ENCODE data around the gene HS3ST3B1.

DNA sequence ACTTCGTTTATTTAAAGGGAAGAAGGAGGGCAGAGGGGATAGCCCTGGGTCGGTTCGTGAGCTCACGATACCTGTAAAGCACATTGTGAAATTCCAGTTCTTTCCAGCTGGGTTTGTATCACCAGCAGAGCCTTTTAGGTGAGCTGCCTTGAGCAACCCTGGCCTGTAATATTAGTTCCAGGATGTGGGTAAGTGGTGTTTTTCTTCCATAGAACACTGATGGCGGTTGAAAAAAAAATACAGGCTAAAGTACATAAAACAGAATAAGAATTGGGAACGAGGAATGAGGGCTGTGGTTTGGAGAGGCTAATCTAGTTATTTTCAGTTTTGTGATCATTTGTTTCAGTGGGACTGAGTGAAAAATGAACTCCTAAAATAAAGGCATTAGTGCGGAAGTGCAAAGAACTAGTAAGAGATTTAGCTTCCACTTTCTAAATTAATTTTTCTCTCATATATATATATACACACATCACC is 20.6 kb downstream of the HS3ST3B1 start:
- TF ChIP-seq, protein P1, sequence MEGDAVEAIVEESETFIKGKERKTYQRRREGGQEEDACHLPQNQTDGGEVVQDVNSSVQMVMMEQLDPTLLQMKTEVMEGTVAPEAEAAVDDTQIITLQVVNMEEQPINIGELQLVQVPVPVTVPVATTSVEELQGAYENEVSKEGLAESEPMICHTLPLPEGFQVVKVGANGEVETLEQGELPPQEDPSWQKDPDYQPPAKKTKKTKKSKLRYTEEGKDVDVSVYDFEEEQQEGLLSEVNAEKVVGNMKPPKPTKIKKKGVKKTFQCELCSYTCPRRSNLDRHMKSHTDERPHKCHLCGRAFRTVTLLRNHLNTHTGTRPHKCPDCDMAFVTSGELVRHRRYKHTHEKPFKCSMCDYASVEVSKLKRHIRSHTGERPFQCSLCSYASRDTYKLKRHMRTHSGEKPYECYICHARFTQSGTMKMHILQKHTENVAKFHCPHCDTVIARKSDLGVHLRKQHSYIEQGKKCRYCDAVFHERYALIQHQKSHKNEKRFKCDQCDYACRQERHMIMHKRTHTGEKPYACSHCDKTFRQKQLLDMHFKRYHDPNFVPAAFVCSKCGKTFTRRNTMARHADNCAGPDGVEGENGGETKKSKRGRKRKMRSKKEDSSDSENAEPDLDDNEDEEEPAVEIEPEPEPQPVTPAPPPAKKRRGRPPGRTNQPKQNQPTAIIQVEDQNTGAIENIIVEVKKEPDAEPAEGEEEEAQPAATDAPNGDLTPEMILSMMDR (IDR thresholded peaks at IDR 0.05; ENCODE audit: low read length): no peak
- TF ChIP-seq EZH2 (optimal IDR thresholded peaks at IDR 0.05; ENCODE audit: low read depth, low read length) (no peak), EZH2phosphoT487 (IDR thresholded peaks at IDR 0.05; ENCODE audit: low read length) (no peak)
